Coronary artery (tissue), 2 donors: Measurements from ENCODE around the gene CHD5.

ENCODE experiments used
- DNase-seq: peaks from one replicate; pipeline ENCODE4 v3.0.0-alpha.2; 2017; ENCODE audit warnings: low spot score
- H3K27ac ChIP-seq, 2 donors: fragments of 200-600 bp; sonication (generic); one replicate each; pipeline ENCODE4 v1.5.1; 2016 to 2019
- H3K4me3 ChIP-seq: fragments of 200-600 bp; sonication (generic); 2 replicates; pipeline ENCODE4 v1.5.1; 2016; ENCODE audit warnings: mild to moderate bottlenecking, moderate library complexity
- TF ChIP-seq, protein P1 (sequence below): fragments of 200-600 bp; sonication (generic); IDR thresholded peaks from one replicate; pipeline ENCODE4 v1.5.1; 2019; ENCODE audit warnings: antibody characterized with exemption

Gene CHD5

DNA sequence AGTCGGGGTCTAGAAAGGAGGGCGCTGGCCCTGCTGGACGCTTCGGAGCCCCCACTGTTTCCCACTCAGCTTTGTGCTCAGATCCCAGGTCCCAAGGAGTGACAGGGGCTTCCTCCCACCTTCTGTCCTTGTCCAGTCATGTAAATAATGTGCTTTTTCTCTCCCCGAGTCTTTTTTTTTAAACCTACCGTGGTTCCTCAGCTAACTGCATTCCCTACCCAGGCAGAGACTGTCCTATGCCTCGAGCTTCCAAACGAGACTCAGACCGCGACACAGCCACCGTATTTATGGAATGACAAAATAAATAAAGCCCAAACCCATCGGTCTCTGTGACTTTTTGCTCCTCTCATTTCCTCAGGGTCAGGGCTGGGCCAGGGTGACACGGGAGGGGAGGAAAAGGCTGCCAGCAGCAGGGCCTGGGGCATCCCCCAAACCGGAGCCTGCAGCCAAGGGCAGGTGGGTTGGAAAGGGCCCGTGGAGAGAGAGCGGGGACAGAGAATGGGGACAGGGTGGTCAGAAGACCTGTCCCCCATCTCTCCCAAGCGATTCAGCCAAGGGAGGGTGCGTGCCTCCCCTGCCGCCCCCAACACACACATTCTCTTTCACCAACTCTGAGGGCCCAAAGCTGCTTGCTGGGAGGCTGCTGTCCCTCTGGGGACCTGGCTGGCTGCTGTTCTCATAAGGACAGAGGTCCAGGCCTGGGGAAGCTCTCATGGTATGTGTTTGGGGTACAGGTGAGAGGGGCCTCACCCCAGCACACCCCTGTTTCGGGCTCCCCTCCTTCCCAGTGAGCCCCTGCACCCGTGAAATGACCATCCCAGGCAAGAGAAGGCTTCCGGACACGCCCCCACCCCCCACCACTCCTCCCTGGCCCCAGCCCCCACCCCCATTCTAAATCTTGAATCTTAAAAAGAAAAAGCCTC is 79.0 kb downstream of the CHD5 start:
- H3K4me3 ChIP-seq: no peak overlapping the region
- DNase-seq: no peak
- TF ChIP-seq, protein P1, sequence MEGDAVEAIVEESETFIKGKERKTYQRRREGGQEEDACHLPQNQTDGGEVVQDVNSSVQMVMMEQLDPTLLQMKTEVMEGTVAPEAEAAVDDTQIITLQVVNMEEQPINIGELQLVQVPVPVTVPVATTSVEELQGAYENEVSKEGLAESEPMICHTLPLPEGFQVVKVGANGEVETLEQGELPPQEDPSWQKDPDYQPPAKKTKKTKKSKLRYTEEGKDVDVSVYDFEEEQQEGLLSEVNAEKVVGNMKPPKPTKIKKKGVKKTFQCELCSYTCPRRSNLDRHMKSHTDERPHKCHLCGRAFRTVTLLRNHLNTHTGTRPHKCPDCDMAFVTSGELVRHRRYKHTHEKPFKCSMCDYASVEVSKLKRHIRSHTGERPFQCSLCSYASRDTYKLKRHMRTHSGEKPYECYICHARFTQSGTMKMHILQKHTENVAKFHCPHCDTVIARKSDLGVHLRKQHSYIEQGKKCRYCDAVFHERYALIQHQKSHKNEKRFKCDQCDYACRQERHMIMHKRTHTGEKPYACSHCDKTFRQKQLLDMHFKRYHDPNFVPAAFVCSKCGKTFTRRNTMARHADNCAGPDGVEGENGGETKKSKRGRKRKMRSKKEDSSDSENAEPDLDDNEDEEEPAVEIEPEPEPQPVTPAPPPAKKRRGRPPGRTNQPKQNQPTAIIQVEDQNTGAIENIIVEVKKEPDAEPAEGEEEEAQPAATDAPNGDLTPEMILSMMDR: no peak
- no peak overlapping the region for H3K27ac ChIP-seq

DNA sequence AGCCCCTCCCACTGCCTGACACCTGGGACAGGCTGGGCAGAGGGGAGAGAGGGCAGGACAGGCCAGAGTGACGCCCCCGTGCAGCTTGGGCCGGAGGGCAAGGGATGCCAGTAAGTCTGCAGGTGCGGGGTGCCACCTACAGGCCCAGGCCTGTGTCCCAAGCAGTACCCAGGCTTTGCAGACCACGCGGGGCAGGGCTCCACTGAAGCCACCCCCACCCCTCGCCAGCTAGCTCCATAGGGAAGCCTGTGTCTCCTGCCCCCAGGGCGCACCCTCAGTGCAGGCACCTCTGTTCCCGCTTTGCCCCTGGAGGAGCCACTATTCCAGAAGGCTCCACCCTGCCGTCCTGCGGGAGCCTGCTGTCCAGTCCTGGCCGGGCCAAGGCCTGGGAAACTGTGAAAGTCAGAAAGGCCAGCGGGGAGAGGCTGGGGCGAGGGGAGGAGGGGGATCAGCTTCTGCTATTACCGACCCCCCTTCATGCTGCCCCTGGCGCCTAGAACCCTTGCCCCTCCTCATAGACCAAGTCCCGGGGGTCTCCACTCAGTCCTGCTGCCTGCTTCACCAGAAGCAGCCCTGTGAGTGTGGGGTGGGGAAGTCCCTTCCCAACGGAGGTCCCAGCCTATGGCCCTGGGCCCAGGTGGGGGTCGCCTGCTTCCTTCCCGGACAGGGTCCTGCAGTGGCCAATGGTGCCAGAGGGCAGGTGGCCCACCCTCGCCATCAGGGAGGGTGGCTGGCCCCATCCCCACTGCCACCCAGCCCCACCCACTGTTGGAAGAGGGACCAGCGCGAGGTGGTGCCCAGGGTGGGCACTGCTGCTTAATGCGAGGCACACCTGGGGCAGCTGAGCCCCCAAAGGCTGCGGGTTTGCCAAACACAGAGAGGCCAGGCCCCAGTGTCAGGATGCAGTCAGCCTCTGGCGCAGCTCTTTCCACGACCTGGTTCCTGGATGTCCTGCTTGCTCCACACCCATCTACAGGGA is 80.0 kb downstream of the CHD5 start:
- no peak for DNase-seq
- Histone ChIP-seq H3K4me3 (no peak overlapping the region), H3K27ac (no peak overlapping the region)
- TF ChIP-seq, protein P1: no peak

DNA sequence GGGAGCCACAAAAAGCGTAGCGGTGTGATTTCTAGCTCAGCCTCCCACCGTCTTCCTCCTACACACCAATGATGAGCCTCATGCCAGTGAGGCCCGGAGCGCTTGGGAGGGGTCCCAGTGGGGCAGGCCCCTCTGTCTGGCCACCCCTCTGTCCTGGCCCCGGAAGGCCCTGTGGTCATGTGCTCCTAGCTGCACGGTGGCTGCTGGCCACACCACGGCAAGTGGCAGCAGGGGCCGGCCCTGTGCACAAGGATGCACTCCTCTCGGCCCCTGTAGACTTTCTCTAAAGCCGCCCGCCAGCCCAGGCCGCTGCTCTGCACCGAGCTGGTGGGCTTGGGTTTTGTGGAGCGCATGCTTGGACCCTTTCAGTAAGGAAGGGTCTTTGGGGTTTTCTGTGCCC is 80.8 kb downstream of the CHD5 start:
- no peak overlapping the region for H3K4me3 ChIP-seq
- TF ChIP-seq, protein P1: no peak
- no peak overlapping the region for H3K27ac ChIP-seq
- no peak for DNase-seq

DNA sequence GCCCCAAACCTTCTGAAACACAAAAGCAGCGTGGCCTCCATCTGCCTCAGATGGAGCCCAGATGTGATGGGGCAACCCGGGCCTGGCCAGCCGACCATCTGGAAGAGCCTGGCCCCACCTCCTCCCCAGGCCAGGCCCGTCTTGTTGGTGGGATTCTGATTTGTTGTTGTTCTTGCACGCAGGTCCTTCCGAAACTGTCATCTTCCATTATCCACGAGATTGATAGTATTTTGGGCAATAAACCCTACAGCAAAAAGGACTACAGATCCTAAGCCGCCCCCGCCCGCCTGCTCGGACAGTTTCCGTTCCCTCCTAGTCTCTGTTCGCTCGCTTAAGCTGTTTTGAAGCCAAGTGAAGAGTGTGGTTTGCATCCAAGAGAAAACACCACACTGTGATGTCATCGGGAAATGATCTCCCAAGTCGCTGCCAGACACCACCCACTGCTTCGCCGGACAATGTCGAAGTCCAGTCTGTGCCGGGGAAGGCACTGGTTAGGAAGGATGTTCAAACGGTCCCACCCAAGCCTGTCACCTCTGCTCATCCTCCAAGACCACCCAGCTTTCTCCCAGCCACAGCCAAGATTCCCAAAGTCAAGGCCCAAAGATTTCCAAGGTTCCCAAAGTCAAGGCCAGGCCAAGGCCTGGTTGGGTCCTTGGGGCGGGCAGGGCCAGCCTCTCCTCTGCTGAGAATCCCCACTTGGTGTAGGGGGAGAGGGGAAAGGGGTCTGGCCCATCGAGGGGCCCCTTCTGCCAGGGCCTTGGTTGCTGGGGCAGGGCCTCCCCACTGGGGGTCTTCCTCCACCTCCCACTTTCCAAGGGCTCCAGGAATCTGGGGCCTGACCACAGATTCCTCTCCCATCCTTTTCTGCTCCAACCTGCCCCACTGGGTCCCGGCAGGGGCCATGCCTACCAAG is 81.6 kb downstream of the CHD5 start:
- DNase-seq: no peak

DNA sequence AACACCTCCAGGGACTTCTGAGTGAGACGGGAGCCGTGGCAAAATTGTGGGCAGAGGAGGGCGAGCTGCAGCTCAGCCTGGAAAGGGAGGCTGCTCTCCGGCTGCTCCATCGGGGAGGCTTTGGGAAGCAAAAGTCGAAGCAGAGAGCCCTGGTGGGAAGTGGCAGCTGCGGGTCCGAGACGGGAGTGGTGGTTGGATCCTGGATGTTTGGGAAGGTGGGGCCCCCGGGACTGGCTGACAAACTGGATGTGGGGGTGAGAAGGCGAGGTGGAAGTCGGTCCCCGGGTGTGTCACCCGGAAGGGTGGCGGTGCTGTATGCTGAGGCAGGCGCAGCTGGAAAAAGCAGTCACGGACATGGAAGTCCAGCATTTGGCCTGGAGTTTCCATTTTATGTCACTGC is 82.3 kb downstream of the CHD5 start:
- DNase-seq: no peak
- TF ChIP-seq, protein P1: no peak
- Histone ChIP-seq H3K4me3 (no peak overlapping the region), H3K27ac (no peak overlapping the region)

More for the DNA sequence above, 81.6 kb downstream of the CHD5 start:
- TF ChIP-seq, protein P1: no peak
- Histone ChIP-seq H3K4me3 (peak overlapping the region; percentile 17), H3K27ac (peak overlapping the region in 1 of 2 donors; percentile 25)

DNA sequence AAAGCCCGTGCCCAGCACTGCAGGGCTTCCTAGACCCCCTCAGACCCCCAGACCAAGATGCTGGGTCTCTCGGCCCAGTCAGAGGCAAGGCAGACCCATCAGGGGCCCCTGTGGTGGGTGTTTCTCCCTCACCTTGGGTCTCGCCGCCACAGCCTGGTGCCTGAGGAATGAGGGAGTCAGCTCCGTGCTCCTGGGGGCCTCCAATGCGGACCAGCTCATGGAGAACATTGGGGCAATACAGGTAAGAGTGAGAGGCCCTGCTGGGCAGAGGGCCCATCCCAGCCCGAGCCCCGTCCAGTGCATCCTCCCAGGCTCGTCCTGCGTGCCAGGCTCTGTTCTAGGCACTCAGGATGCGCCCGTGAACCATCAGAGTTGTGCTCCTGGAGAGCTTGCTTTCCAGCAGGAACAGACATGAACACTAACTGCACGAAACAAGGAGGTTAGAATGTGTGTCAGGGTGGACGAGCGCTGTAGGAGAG is 83.0 kb downstream of the CHD5 start:
- no peak overlapping the region for H3K27ac ChIP-seq
- DNase-seq: no peak
- TF ChIP-seq, protein P1: no peak
- H3K4me3 ChIP-seq: no peak overlapping the region
